ENCODE results near the gene HMBS. TPM values are rescaled to one million over a fixed set of nuclear protein-coding genes. Genes with fewer than 3 reads are reported as not detected.

The HMBS gene
- total RNA-seq, 1 experiment from 2014 or later = 94.9 TPM

- Mint-ChIP-seq H3K27ac (ENCODE audit: unreplicated experiment) (no peak overlapping the region), H3K4me1 (ENCODE audit: low read depth, unreplicated experiment) (peaks cover 20% of the 10 kb centered on the region), H3K36me3 (ENCODE audit: insufficient read depth, unreplicated experiment) (peaks cover 13% of the 10 kb centered on the region), H3K27me3 (ENCODE audit: insufficient read depth, unreplicated experiment) (no peaks in the 10 kb centered on the region), H3K4me3 (ENCODE audit: unreplicated experiment) (no peak overlapping the region), H3K9me3 (ENCODE audit: unreplicated experiment) (no peaks in the 10 kb centered on the region)
- no peak for TF ChIP-seq CTCF (IDR thresholded peaks at IDR 0.05; ENCODE audit: insufficient read depth in 1 of 2, low read depth in 1 of 2, low read length in 1 of 2, severe bottlenecking in 1 of 2, unreplicated experiment in 1 of 2)
- peaks cover 5% of the 10 kb centered on the region; the same call in 1 of the 2 replicates for H3K4me1 ChIP-seq
- no peaks in the 10 kb centered on the region for H3K27me3 ChIP-seq (replicated peaks; ENCODE audit: control insufficient read depth, insufficient read depth, low read length)
- DNase-seq = no peak
- ChIA-PET POLR2A (interaction anchor here (1.2 kb wide), 1 partner anchor 32 kb away, joined by 3 read pairs; a partner anchor contains a TSS), CTCF (no interaction called here)
- BruUV-seq (replicated peaks) = no TSS peak
- intact Hi-C loops (cut with micrococcal nuclease; ENCODE audit: unreplicated experiment) = no loop called here
- no peaks in the 10 kb centered on the region for H3K36me3 ChIP-seq (ENCODE audit: control insufficient read depth, insufficient read depth, low read length)
- no peaks in the 10 kb centered on the region for H3K9me3 ChIP-seq
- H3K4me3 ChIP-seq (ENCODE audit: low read depth, low read length) = no peak overlapping the region
Measured at GRCh38 chr11:119062779-119063178, 21.9 kb upstream of the HMBS start.

- BruUV-seq (replicated peaks) = no TSS peak
- POLR2A ChIA-PET = interaction anchor here (0.6 to 1.0 kb wide), 3 partner anchors 9 to 29 kb away, joined by 3 to 4 read pairs (median 3); partner anchors contain the start of gene HYOU1
- DNase-seq = peak; percentile 65 to 68
- Mint-ChIP-seq H3K4me3 (ENCODE audit: unreplicated experiment) (peak overlapping the region; percentile 46), H3K4me1 (ENCODE audit: low read depth, unreplicated experiment) (peaks cover 12% of the 10 kb centered on the region), H3K27me3 (ENCODE audit: insufficient read depth, unreplicated experiment) (no peaks in the 10 kb centered on the region), H3K27ac (ENCODE audit: unreplicated experiment) (no peak overlapping the region), H3K36me3 (ENCODE audit: insufficient read depth, unreplicated experiment) (peaks cover 28% of the 10 kb centered on the region), H3K9me3 (ENCODE audit: unreplicated experiment) (no peaks in the 10 kb centered on the region)
- TF ChIP-seq CTCF (IDR thresholded peaks at IDR 0.05; ENCODE audit: insufficient read depth in 1 of 2, low read depth in 1 of 2, low read length in 1 of 2, severe bottlenecking in 1 of 2, unreplicated experiment in 1 of 2) = peak; percentile 60 to 67
- peaks cover 3% of the 10 kb centered on the region; the same call in 1 of the 2 replicates for H3K36me3 ChIP-seq (ENCODE audit: control insufficient read depth, insufficient read depth, low read length)
- no peaks in the 10 kb centered on the region for H3K27me3 ChIP-seq (replicated peaks; ENCODE audit: control insufficient read depth, insufficient read depth, low read length)
- H3K4me3 ChIP-seq (ENCODE audit: low read depth, low read length) = no peak overlapping the region
- no peaks in the 10 kb centered on the region for H3K9me3 ChIP-seq
- intact Hi-C loops (cut with micrococcal nuclease; ENCODE audit: unreplicated experiment) = loop anchor here (1.0 kb wide), 1 partner anchor 132 kb away; no protein-coding TSS in a partner anchor
- no peaks in the 10 kb centered on the region for H3K4me1 ChIP-seq
- CTCF ChIA-PET = interaction anchor here (0.6 to 1.0 kb wide), 3 partner anchors 17 to 121 kb away, joined by 3 read pairs; no protein-coding TSS in a partner anchor
Measured at GRCh38 chr11:119065369-119065768, 19.3 kb upstream of the HMBS start.

- H3K4me1 ChIP-seq = no peaks in the 10 kb centered on the region
- H3K27me3 ChIP-seq (replicated peaks; ENCODE audit: control insufficient read depth, insufficient read depth, low read length) = no peaks in the 10 kb centered on the region
- H3K9me3 Mint-ChIP-seq (ENCODE audit: unreplicated experiment) = no peaks in the 10 kb centered on the region
- peaks cover 5% of the 10 kb centered on the region; the same call in 1 of the 2 replicates for H3K36me3 ChIP-seq (ENCODE audit: control insufficient read depth, insufficient read depth, low read length)
- peak within 1 kb of the TSS; percentile 100 for H3K4me3 Mint-ChIP-seq (ENCODE audit: unreplicated experiment)
- DNase-seq = peak; percentile 99
- ChIA-PET CTCF (interaction anchor here (0.5 to 1.8 kb wide), 20 partner anchors 11 to 407 kb away, joined by 3 to 25 read pairs (median 4); partner anchors contain the start of genes BCL9L, C2CD2L, DPAGT1 and HINFP), POLR2A (interaction anchor here (0.6 to 2.2 kb wide), 28 partner anchors 10 to 1740 kb away, joined by 3 to 72 read pairs (median 5); partner anchors contain the start of genes C2CD2L, CBL, CENATAC and CEP164)
- H3K4me3 ChIP-seq (ENCODE audit: low read depth, low read length) = peak within 1 kb of the TSS; percentile 80
- TF ChIP-seq CTCF (IDR thresholded peaks at IDR 0.05; ENCODE audit: insufficient read depth in 1 of 2, low read depth in 1 of 2, low read length in 1 of 2, severe bottlenecking in 1 of 2, unreplicated experiment in 1 of 2) = no peak
- peaks cover 12% of the 10 kb centered on the region for H3K4me1 Mint-ChIP-seq (ENCODE audit: low read depth, unreplicated experiment)
- no peaks in the 10 kb centered on the region for H3K27me3 Mint-ChIP-seq (ENCODE audit: insufficient read depth, unreplicated experiment)
- intact Hi-C loops (cut with micrococcal nuclease; ENCODE audit: unreplicated experiment) = loop anchor here (1.0 kb wide), 4 partner anchors 10 to 33 kb away; partner anchors contain the start of genes HMBS and HYOU1
- peak within 1 kb of the TSS; percentile 95 for H3K27ac Mint-ChIP-seq (ENCODE audit: unreplicated experiment)
- BruUV-seq (replicated peaks) = no TSS peak
- no peaks in the 10 kb centered on the region for H3K9me3 ChIP-seq
- H3K36me3 Mint-ChIP-seq (ENCODE audit: insufficient read depth, unreplicated experiment) = peaks cover 50% of the 10 kb centered on the region
Measured at GRCh38 chr11:119067371-119068222, 17.1 kb upstream of the HMBS start, which contains the start of gene VPS11. VPS11 (plus strand) TSS chr11:119067818; CDS start chr11:119067824, 6 bp downstream.
